ENCODE measurements around the gene LLGL1.

DNA sequence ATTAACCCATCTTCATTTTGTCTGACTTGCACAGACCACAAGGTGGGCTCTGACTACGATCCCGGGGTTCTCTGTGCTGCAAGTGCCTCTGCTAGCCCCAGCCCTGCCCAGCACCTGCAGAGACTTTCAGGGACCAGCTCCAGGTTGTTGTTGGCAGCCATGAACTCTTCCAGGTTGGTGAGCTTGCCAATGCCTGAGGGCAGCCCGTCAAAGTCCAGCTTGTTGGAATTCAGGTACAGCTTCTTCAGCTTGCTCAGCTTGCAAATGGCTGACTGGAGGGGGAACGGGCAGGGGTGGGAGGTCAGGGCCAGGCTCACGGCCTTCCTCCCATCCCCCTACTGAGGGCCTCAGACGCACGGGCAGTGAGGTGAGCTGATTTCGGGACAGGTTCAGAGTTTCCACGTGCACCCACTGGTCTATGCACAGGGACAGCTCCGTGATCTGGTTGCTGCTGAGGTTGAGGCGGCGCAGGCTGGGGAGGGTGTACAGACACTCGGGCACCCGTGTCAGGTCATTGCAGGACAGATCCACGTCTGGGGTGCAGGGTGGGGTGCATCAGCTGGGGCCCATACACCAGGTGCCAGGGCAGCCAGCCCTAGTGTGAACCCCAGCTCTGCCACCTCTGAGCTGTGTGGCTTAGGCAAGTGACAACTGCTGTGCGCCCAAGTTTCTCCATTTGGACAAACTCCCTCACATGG, 27.9 kb downstream of the LLGL1 start:
- TF ChIP-seq, protein P1, sequence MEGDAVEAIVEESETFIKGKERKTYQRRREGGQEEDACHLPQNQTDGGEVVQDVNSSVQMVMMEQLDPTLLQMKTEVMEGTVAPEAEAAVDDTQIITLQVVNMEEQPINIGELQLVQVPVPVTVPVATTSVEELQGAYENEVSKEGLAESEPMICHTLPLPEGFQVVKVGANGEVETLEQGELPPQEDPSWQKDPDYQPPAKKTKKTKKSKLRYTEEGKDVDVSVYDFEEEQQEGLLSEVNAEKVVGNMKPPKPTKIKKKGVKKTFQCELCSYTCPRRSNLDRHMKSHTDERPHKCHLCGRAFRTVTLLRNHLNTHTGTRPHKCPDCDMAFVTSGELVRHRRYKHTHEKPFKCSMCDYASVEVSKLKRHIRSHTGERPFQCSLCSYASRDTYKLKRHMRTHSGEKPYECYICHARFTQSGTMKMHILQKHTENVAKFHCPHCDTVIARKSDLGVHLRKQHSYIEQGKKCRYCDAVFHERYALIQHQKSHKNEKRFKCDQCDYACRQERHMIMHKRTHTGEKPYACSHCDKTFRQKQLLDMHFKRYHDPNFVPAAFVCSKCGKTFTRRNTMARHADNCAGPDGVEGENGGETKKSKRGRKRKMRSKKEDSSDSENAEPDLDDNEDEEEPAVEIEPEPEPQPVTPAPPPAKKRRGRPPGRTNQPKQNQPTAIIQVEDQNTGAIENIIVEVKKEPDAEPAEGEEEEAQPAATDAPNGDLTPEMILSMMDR (IDR thresholded peaks at IDR 0.05): no peak
- TF ChIP-seq POLR2A (IDR thresholded peaks at IDR 0.05): no peak

Measured in body of pancreas (tissue), 4 donors.